HCT116 (cell line): ENCODE results near the gene NDUFS7. TPM values are rescaled to one million over a fixed set of nuclear protein-coding genes. Genes with fewer than 3 reads are reported as not detected.

Experiments used
- ATF3 ChIP-seq: IDR thresholded peaks from 2 replicates; pipeline ENCODE4 v1.6.1; 2012
- CBX3 ChIP-seq: IDR thresholded peaks from 2 replicates; pipeline ENCODE4 v1.6.1; 2012; ENCODE audit warnings: low read depth
- EGR1 ChIP-seq: IDR thresholded peaks from 2 replicates; pipeline ENCODE4 v1.6.1; 2012; ENCODE audit warnings: low read depth
- EZH2 ChIP-seq: fragments of 200-600 bp; sonication (generic); IDR thresholded peaks from 2 replicates; pipeline ENCODE4 v1.6.1; 2017; ENCODE audit warnings: antibody characterized with exemption, mixed run types
- EZH2phosphoT487 ChIP-seq: fragments of 200-600 bp; IDR thresholded peaks from 2 replicates; pipeline ENCODE4 v1.6.1; 2018; ENCODE audit warnings: antibody characterized with exemption, borderline replicate concordance
- FOSL1 ChIP-seq: IDR thresholded peaks from 2 replicates; pipeline ENCODE4 v1.6.1; 2012; ENCODE audit warnings: low read depth
- RAD21 ChIP-seq: IDR thresholded peaks from 2 replicates; pipeline ENCODE4 v1.6.1; 2012; ENCODE audit warnings: low read depth, mild to moderate bottlenecking
- SP1 ChIP-seq: IDR thresholded peaks from 2 replicates; pipeline ENCODE4 v1.6.1; 2012; ENCODE audit warnings: low read depth
- TCF7L2 ChIP-seq: IDR thresholded peaks from 2 replicates; pipeline ENCODE4 v1.7.0; 2011; ENCODE audit warnings: borderline replicate concordance, inconsistent platforms; ENCODE audit not compliant: insufficient read depth, insufficient read length; ENCODE audit errors: extremely low read depth
- YY1 ChIP-seq: IDR thresholded peaks from 2 replicates; pipeline ENCODE4 v1.6.1; 2011; ENCODE audit warnings: low read length, low read depth, moderate library complexity, mild to moderate bottlenecking; ENCODE audit not compliant: insufficient replicate concordance; ENCODE audit errors: extremely low read depth
- ZFX ChIP-seq: fragments of 450-650 bp; IDR thresholded peaks from 2 replicates; pipeline ENCODE4 v1.6.1; 2017
- ZNF274 ChIP-seq: fragments of 200-500 bp; sonication (Bioruptor generic); IDR thresholded peaks from 2 replicates; pipeline ENCODE4 v1.6.1; 2014; ENCODE audit warnings: mild to moderate bottlenecking, low read depth, low read length, inconsistent platforms
- total RNA-seq: library from RNA; stranded (reverse); gene quantifications from one replicate; pipeline ENCODE4 v1.2.1, GENCODE V29; 2021; ENCODE audit not compliant: unreplicated experiment
- TF ChIP-seq, protein P1 (sequence below): IDR thresholded peaks from 2 replicates; pipeline ENCODE4 v1.6.1; 2011; ENCODE audit warnings: mild to moderate bottlenecking, low read length, moderate library complexity; ENCODE audit not compliant: insufficient replicate concordance; ENCODE audit errors: extremely low read depth

NDUFS7 gene
- total RNA-seq, 1 experiment from 2014 or later = 114 TPM

GRCh38 chr19:1406774-1407527, 23.2 kb downstream of the NDUFS7 start (continued):
- no peak for TF ChIP-seq ZFX
- no peak for TF ChIP-seq EZH2phosphoT487
- TF ChIP-seq ATF3 = no peak
- no peak for TF ChIP-seq EZH2
- peak; percentile 53 for TF ChIP-seq TCF7L2
- TF ChIP-seq FOSL1 = no peak
- TF ChIP-seq RAD21 = no peak
- no peak for TF ChIP-seq EGR1
- TF ChIP-seq YY1 = no peak
- peak; percentile 67 for TF ChIP-seq SP1
- TF ChIP-seq, protein P1, sequence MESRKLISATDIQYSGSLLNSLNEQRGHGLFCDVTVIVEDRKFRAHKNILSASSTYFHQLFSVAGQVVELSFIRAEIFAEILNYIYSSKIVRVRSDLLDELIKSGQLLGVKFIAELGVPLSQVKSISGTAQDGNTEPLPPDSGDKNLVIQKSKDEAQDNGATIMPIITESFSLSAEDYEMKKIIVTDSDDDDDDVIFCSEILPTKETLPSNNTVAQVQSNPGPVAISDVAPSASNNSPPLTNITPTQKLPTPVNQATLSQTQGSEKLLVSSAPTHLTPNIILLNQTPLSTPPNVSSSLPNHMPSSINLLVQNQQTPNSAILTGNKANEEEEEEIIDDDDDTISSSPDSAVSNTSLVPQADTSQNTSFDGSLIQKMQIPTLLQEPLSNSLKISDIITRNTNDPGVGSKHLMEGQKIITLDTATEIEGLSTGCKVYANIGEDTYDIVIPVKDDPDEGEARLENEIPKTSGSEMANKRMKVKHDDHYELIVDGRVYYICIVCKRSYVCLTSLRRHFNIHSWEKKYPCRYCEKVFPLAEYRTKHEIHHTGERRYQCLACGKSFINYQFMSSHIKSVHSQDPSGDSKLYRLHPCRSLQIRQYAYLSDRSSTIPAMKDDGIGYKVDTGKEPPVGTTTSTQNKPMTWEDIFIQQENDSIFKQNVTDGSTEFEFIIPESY = no peak
- no peak for TF ChIP-seq ZNF274
- no peak for TF ChIP-seq CBX3
